Glomerular visceral epithelial cell (primary cell): ENCODE data around the gene METRN.

ENCODE experiments used
- DNase-seq: peaks from one replicate; pipeline ENCODE4 v3.0.0-alpha.2; 2016; ENCODE audit errors: extremely low spot score

Gene METRN

GRCh38 chr16:709566-710499 is 5.1 kb upstream of the METRN start:
- peak; percentile 70 for DNase-seq

GRCh38 chr16:710500-711075 is 4.3 kb upstream of the METRN start:
- DNase-seq, result no peak

GRCh38 chr16:711084-711483 is 3.8 kb upstream of the METRN start:
- DNase-seq, result no peak

- peak; percentile 75 for DNase-seq
These were observed 3.2 kb upstream of the METRN start for GRCh38 chr16:711548-712320.

- peak; percentile 86 for DNase-seq
These were observed 2.1 kb upstream of the METRN start for GRCh38 chr16:712740-713250.

GRCh38 chr16:714079-714478 is 839 bp upstream of the METRN start:
- no peak for DNase-seq

- no peak for DNase-seq
These were observed 720 bp downstream of the METRN start for GRCh38 chr16:715477-716199.

GRCh38 chr16:716200-716568 is 1.3 kb downstream of the METRN start:
- DNase-seq, result no peak

- DNase-seq, result no peak
These were observed 1.9 kb downstream of the METRN start for GRCh38 chr16:716768-717325.

GRCh38 chr16:717450-718245 is 2.7 kb downstream of the METRN start:
- no peak for DNase-seq

- no peak for DNase-seq
These were observed 3.5 kb downstream of the METRN start for GRCh38 chr16:718389-718788.

GRCh38 chr16:718922-719321 is 4.0 kb downstream of the METRN start:
- DNase-seq, result no peak

GRCh38 chr16:719815-720446 is 5.0 kb downstream of the METRN start:
- DNase-seq, result peak; percentile 43

- peak; percentile 72 for DNase-seq
These were observed 5.6 kb downstream of the METRN start for GRCh38 chr16:720447-720989.

GRCh38 chr16:720990-721764 is 6.3 kb downstream of the METRN start, which contains the start of gene ANTKMT:
Gene ANTKMT (plus strand): TSS chr16:721146. CDS start chr16:721275, 129 bp downstream.
- peak; percentile 84 for DNase-seq

GRCh38 chr16:721765-722540 is 7.0 kb downstream of the METRN start:
- no peak for DNase-seq

- DNase-seq, result no peak
These were observed 8.1 kb downstream of the METRN start for GRCh38 chr16:722835-723633.
